Measurements from ENCODE around the gene LAMTOR2. TPM values are rescaled to one million over a fixed set of nuclear protein-coding genes. Genes with fewer than 3 reads are reported as not detected.

LAMTOR2 gene
- total RNA-seq, 1 experiment from 2014 or later: 49.4 TPM

DNA sequence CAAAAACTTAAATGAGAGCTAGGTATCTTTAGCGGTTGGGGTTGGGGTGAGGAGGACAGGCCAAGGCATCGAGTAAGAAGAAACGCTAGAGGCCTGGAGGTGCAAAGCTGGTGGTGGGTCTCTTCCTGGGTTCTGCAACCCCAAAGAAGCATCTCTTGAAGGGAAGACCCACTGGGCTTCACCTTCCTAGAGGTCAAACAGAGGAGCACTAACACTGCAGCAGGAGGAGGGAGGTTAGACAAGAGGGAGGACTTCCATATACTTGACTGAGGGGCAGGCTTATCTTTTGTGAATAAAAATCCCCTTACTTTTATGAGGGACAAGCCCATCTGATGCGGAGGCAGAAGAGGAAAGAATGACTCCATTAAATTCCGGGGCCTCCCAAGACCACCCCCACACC lies 25.2 kb downstream of the LAMTOR2 start:
- TF ChIP-seq, protein P1, sequence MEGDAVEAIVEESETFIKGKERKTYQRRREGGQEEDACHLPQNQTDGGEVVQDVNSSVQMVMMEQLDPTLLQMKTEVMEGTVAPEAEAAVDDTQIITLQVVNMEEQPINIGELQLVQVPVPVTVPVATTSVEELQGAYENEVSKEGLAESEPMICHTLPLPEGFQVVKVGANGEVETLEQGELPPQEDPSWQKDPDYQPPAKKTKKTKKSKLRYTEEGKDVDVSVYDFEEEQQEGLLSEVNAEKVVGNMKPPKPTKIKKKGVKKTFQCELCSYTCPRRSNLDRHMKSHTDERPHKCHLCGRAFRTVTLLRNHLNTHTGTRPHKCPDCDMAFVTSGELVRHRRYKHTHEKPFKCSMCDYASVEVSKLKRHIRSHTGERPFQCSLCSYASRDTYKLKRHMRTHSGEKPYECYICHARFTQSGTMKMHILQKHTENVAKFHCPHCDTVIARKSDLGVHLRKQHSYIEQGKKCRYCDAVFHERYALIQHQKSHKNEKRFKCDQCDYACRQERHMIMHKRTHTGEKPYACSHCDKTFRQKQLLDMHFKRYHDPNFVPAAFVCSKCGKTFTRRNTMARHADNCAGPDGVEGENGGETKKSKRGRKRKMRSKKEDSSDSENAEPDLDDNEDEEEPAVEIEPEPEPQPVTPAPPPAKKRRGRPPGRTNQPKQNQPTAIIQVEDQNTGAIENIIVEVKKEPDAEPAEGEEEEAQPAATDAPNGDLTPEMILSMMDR (IDR thresholded peaks at IDR 0.05; ENCODE audit: insufficient read depth in 1 of 2, low read depth in 1 of 2, low read length in 1 of 2, severe bottlenecking in 1 of 2, unreplicated experiment in 1 of 2): no peak
- no peak overlapping the region for H3K27ac Mint-ChIP-seq (ENCODE audit: unreplicated experiment)

DNA sequence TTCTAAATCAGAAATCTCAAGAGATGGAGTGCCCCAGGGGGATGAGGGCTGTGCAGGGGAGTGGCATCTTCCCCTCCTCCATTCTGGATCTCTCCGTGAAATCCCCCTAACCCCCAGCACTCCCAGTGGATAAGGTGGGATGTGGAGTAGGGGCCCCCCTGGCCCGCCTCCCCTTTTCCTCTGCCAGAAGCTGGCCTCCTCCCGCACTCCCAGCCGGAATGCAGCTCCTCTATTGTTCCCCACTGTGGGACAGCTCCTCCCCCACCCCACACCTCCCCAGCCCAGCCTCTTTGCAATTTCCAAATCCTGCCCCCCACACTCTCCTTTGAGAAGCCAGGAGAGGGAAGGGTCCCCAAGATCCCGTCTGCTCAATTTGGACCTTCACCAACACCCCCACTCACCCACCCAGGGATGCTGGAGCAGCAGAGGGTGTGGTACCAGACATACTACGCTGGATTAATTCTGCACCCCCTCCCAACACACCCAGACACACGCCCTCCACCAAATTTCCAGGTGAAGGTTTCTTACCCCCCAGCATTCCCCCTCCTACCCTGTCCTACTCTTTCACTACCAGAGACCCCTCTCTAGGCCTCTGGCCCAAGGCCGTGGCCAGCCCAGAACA lies 25.8 kb downstream of the LAMTOR2 start:
- Mint-ChIP-seq H3K4me3 (ENCODE audit: unreplicated experiment) (peak overlapping the region; percentile 88), H3K9me3 (ENCODE audit: unreplicated experiment) (no peaks in the 10 kb centered on the region), H3K27me3 (ENCODE audit: insufficient read depth, unreplicated experiment) (no peaks in the 10 kb centered on the region), H3K36me3 (ENCODE audit: insufficient read depth, unreplicated experiment) (no peaks in the 10 kb centered on the region), H3K27ac (ENCODE audit: unreplicated experiment) (peak overlapping the region; percentile 33), H3K4me1 (ENCODE audit: low read depth, unreplicated experiment) (peaks cover 17% of the 10 kb centered on the region)
- H3K27me3 ChIP-seq (replicated peaks; ENCODE audit: control insufficient read depth, insufficient read depth, low read length): no peaks in the 10 kb centered on the region
- no peaks in the 10 kb centered on the region; the same call in 1 of the 2 replicates for H3K36me3 ChIP-seq (ENCODE audit: control insufficient read depth, insufficient read depth, low read length)
- CTCF ChIA-PET: no interaction called here
- no peak for DNase-seq
- POLR2A ChIA-PET: no interaction called here
- H3K9me3 ChIP-seq: no peaks in the 10 kb centered on the region
- H3K4me1 ChIP-seq: peaks cover 13% of the 10 kb centered on the region
- no TSS peak for BruUV-seq (replicated peaks)
- TF ChIP-seq, protein P1 (IDR thresholded peaks at IDR 0.05; ENCODE audit: insufficient read depth in 1 of 2, low read depth in 1 of 2, low read length in 1 of 2, severe bottlenecking in 1 of 2, unreplicated experiment in 1 of 2): no peak
- intact Hi-C loops (cut with micrococcal nuclease; ENCODE audit: unreplicated experiment): no loop called here
- H3K4me3 ChIP-seq (ENCODE audit: low read depth, low read length): peak overlapping the region; percentile 83

More for the DNA sequence above, 25.2 kb downstream of the LAMTOR2 start:
- Mint-ChIP-seq H3K4me3 (ENCODE audit: unreplicated experiment) (peak overlapping the region; percentile 8), H3K4me1 (ENCODE audit: low read depth, unreplicated experiment) (peaks cover 17% of the 10 kb centered on the region), H3K9me3 (ENCODE audit: unreplicated experiment) (no peaks in the 10 kb centered on the region), H3K36me3 (ENCODE audit: insufficient read depth, unreplicated experiment) (no peaks in the 10 kb centered on the region), H3K27me3 (ENCODE audit: insufficient read depth, unreplicated experiment) (no peaks in the 10 kb centered on the region)
- intact Hi-C loops (cut with micrococcal nuclease; ENCODE audit: unreplicated experiment): no loop called here
- Histone ChIP-seq H3K9me3 (no peaks in the 10 kb centered on the region), H3K36me3 (ENCODE audit: control insufficient read depth, insufficient read depth, low read length) (no peaks in the 10 kb centered on the region; the same call in 1 of the 2 replicates), H3K27me3 (replicated peaks; ENCODE audit: control insufficient read depth, insufficient read depth, low read length) (no peaks in the 10 kb centered on the region), H3K4me3 (ENCODE audit: low read depth, low read length) (no peak overlapping the region), H3K4me1 (peaks cover 7% of the 10 kb centered on the region; the same call in 1 of the 2 replicates)
- CTCF ChIA-PET: no interaction called here
- BruUV-seq (replicated peaks): no TSS peak
- no peak for DNase-seq
- POLR2A ChIA-PET: no interaction called here

DNA sequence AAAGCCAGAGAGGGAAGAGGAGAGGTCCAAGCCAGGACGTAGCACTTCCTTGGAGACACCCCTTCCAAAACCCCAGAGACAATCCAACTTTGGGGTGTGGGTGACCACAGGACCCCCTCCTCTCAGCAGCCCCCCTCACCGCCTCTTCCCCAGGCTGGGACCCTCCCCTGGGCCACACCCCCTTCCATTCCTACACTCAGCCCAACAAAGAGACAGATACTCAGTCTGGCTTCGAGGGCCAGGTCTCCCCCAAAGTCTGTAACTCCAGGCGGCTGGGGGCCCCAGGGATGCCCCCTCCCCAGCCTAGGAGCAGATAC lies 26.2 kb downstream of the LAMTOR2 start:
- Histone ChIP-seq H3K4me1 (peaks cover 18% of the 10 kb centered on the region), H3K4me3 (ENCODE audit: low read depth, low read length) (peak overlapping the region; percentile 83), H3K36me3 (ENCODE audit: control insufficient read depth, insufficient read depth, low read length) (no peaks in the 10 kb centered on the region; the same call in 1 of the 2 replicates), H3K9me3 (no peaks in the 10 kb centered on the region), H3K27me3 (replicated peaks; ENCODE audit: control insufficient read depth, insufficient read depth, low read length) (no peaks in the 10 kb centered on the region)
- H3K4me1 Mint-ChIP-seq (ENCODE audit: low read depth, unreplicated experiment): peaks cover 17% of the 10 kb centered on the region
- TF ChIP-seq, protein P1 (IDR thresholded peaks at IDR 0.05; ENCODE audit: insufficient read depth in 1 of 2, low read depth in 1 of 2, low read length in 1 of 2, severe bottlenecking in 1 of 2, unreplicated experiment in 1 of 2): no peak
- DNase-seq: no peak
- CTCF ChIA-PET: no interaction called here
- H3K9me3 Mint-ChIP-seq (ENCODE audit: unreplicated experiment): no peaks in the 10 kb centered on the region
- H3K27me3 Mint-ChIP-seq (ENCODE audit: insufficient read depth, unreplicated experiment): no peaks in the 10 kb centered on the region
- intact Hi-C loops (cut with micrococcal nuclease; ENCODE audit: unreplicated experiment): no loop called here
- no TSS peak for BruUV-seq (replicated peaks)
- H3K4me3 Mint-ChIP-seq (ENCODE audit: unreplicated experiment): peak overlapping the region; percentile 88
- peaks cover under 1% of the 10 kb centered on the region for H3K36me3 Mint-ChIP-seq (ENCODE audit: insufficient read depth, unreplicated experiment)
- POLR2A ChIA-PET: no interaction called here
- peak overlapping the region; percentile 33 for H3K27ac Mint-ChIP-seq (ENCODE audit: unreplicated experiment)

All from Caco-2 (cell line).